Neural progenitor cell (in vitro differentiated cells): ENCODE results near the gene ADCY5.

ENCODE experiments used
- EZH2 ChIP-seq: fragments of 200-600 bp; sonication (generic); IDR thresholded peaks from 2 replicates; pipeline ENCODE4 v1.6.1; 2017; ENCODE audit warnings: antibody characterized with exemption, mild to moderate bottlenecking, moderate library complexity
- EZH2phosphoT487 ChIP-seq: fragments of 200-600 bp; sonication (generic); IDR thresholded peaks from 2 replicates; pipeline ENCODE4 v1.6.1; 2017; ENCODE audit warnings: antibody characterized with exemption
- TF ChIP-seq, protein P1 (sequence below): fragments of 200-600 bp; sonication (generic); IDR thresholded peaks from 2 replicates; pipeline ENCODE4 v1.5.1; 2017; ENCODE audit warnings: antibody characterized with exemption, mild to moderate bottlenecking

- TF ChIP-seq, protein P1, sequence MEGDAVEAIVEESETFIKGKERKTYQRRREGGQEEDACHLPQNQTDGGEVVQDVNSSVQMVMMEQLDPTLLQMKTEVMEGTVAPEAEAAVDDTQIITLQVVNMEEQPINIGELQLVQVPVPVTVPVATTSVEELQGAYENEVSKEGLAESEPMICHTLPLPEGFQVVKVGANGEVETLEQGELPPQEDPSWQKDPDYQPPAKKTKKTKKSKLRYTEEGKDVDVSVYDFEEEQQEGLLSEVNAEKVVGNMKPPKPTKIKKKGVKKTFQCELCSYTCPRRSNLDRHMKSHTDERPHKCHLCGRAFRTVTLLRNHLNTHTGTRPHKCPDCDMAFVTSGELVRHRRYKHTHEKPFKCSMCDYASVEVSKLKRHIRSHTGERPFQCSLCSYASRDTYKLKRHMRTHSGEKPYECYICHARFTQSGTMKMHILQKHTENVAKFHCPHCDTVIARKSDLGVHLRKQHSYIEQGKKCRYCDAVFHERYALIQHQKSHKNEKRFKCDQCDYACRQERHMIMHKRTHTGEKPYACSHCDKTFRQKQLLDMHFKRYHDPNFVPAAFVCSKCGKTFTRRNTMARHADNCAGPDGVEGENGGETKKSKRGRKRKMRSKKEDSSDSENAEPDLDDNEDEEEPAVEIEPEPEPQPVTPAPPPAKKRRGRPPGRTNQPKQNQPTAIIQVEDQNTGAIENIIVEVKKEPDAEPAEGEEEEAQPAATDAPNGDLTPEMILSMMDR = no peak
- TF ChIP-seq EZH2 (no peak), EZH2phosphoT487 (no peak)
Measured at GRCh38 chr3:123412076-123412475, 36.8 kb downstream of the ADCY5 start.
